Measurements from ENCODE around the gene EML3.

Gene EML3

GRCh38 chr11:62610814-62611704 lies 1.5 kb downstream of the EML3 start:
- H3K4me3 ChIP-seq (ENCODE audit: low read length): peak overlapping the region; percentile 78; the same call in 1 of the 2 replicates
- no peak for TF ChIP-seq ZNF274 (IDR thresholded peaks at IDR 0.05; ENCODE audit: low read depth, low read length)

GRCh38 chr11:62610403-62610802 lies 2.2 kb downstream of the EML3 start:
- no peak overlapping the region for H3K4me3 ChIP-seq (ENCODE audit: low read length)
- TF ChIP-seq ZNF274 (IDR thresholded peaks at IDR 0.05; ENCODE audit: low read depth, low read length): no peak

GRCh38 chr11:62608776-62609175 lies 3.8 kb downstream of the EML3 start:
- no peak overlapping the region for H3K4me3 ChIP-seq (ENCODE audit: low read length)
- no peak for TF ChIP-seq ZNF274 (IDR thresholded peaks at IDR 0.05; ENCODE audit: low read depth, low read length)

GRCh38 chr11:62607714-62608113 lies 4.9 kb downstream of the EML3 start:
- no peak overlapping the region for H3K4me3 ChIP-seq (ENCODE audit: low read length)
- TF ChIP-seq ZNF274 (IDR thresholded peaks at IDR 0.05; ENCODE audit: low read depth, low read length): no peak

GRCh38 chr11:62605902-62606301 lies 6.7 kb downstream of the EML3 start:
- TF ChIP-seq ZNF274 (IDR thresholded peaks at IDR 0.05; ENCODE audit: low read depth, low read length): no peak
- H3K4me3 ChIP-seq (ENCODE audit: low read length): no peak overlapping the region

GRCh38 chr11:62605467-62605866 lies 7.1 kb downstream of the EML3 start:
- no peak for TF ChIP-seq ZNF274 (IDR thresholded peaks at IDR 0.05; ENCODE audit: low read depth, low read length)
- no peak overlapping the region for H3K4me3 ChIP-seq (ENCODE audit: low read length)

GRCh38 chr11:62604460-62605120 lies 8.0 kb downstream of the EML3 start:
- H3K4me3 ChIP-seq (ENCODE audit: low read length): no peak overlapping the region
- TF ChIP-seq ZNF274 (IDR thresholded peaks at IDR 0.05; ENCODE audit: low read depth, low read length): no peak

- TF ChIP-seq ZNF274 (IDR thresholded peaks at IDR 0.05; ENCODE audit: low read depth, low read length): no peak
- H3K4me3 ChIP-seq (ENCODE audit: low read length): no peak overlapping the region
Observed at GRCh38 chr11:62603776-62604299, 8.7 kb downstream of the EML3 start.

- H3K4me3 ChIP-seq (ENCODE audit: low read length): no peak overlapping the region
- no peak for TF ChIP-seq ZNF274 (IDR thresholded peaks at IDR 0.05; ENCODE audit: low read depth, low read length)
Observed at GRCh38 chr11:62603072-62603408, 9.5 kb downstream of the EML3 start.

- no peak for TF ChIP-seq ZNF274 (IDR thresholded peaks at IDR 0.05; ENCODE audit: low read depth, low read length)
- H3K4me3 ChIP-seq (ENCODE audit: low read length): peak overlapping the region; percentile 26; the same call in 1 of the 2 replicates
Observed at GRCh38 chr11:62602141-62603071, 10.2 kb downstream of the EML3 start.

- H3K4me3 ChIP-seq (ENCODE audit: low read length): peak within 1 kb of the TSS; percentile 96
- no peak for TF ChIP-seq ZNF274 (IDR thresholded peaks at IDR 0.05; ENCODE audit: low read depth, low read length)
Observed at GRCh38 chr11:62601372-62602140, 11.0 kb downstream of the EML3 start, which contains the start of gene MTA2. MTA2 (minus strand) TSS chr11:62601865; CDS start chr11:62601450, 415 bp downstream.

GRCh38 chr11:62601122-62601371 lies 11.5 kb downstream of the EML3 start:
- no peak for TF ChIP-seq ZNF274 (IDR thresholded peaks at IDR 0.05; ENCODE audit: low read depth, low read length)
- peak overlapping the region; percentile 96 for H3K4me3 ChIP-seq (ENCODE audit: low read length)

GRCh38 chr11:62600367-62601121 lies 12.0 kb downstream of the EML3 start:
- H3K4me3 ChIP-seq (ENCODE audit: low read length): peak overlapping the region; percentile 96
- TF ChIP-seq ZNF274 (IDR thresholded peaks at IDR 0.05; ENCODE audit: low read depth, low read length): no peak

Measured in GM08714 (cell line).